NT2/D1 (cell line): ENCODE measurements around the gene UGT1A5.

Experiments
- DNase-seq: peaks from one replicate; pipeline ENCODE4 v3.0.0-alpha.2; 2011; ENCODE audit warnings: low read depth, low spot score
- H3K27me3 ChIP-seq: 2 replicates; pipeline ENCODE4 v1.6.0; 2011; ENCODE audit warnings: mild to moderate bottlenecking; ENCODE audit not compliant: insufficient read length, insufficient read depth
- H3K36me3 ChIP-seq: 2 replicates; pipeline ENCODE4 v1.6.1; 2011; ENCODE audit warnings: mild to moderate bottlenecking, low read length, mixed read lengths; ENCODE audit not compliant: insufficient read depth, insufficient read length
- H3K4me1 ChIP-seq: 2 replicates; pipeline ENCODE4 v1.5.1; 2011; ENCODE audit not compliant: insufficient read depth, insufficient read length
- H3K4me3 ChIP-seq: 2 replicates; pipeline ENCODE4 v1.5.1; 2011; ENCODE audit warnings: low read depth; ENCODE audit not compliant: insufficient read length
- H3K9ac ChIP-seq: 2 replicates; pipeline ENCODE4 v1.6.0; 2011; ENCODE audit warnings: low read depth; ENCODE audit not compliant: insufficient read length
- H3K9me3 ChIP-seq: 2 replicates; pipeline ENCODE4 v1.5.1; 2011; ENCODE audit warnings: mild to moderate bottlenecking, low read length; ENCODE audit not compliant: insufficient read depth
- SUZ12 ChIP-seq: IDR thresholded peaks from 2 replicates; pipeline ENCODE4 v1.6.1; 2011; ENCODE audit not compliant: insufficient read length, insufficient read depth; ENCODE audit errors: extremely low read depth
- YY1 ChIP-seq: IDR thresholded peaks from 2 replicates; pipeline ENCODE4 v1.6.1; 2011; ENCODE audit not compliant: insufficient read length, insufficient read depth
- ZNF274 ChIP-seq: IDR thresholded peaks from 2 replicates; pipeline ENCODE4 v1.6.1; 2011; ENCODE audit warnings: mild to moderate bottlenecking, low read depth, low read length

Gene UGT1A5

DNA sequence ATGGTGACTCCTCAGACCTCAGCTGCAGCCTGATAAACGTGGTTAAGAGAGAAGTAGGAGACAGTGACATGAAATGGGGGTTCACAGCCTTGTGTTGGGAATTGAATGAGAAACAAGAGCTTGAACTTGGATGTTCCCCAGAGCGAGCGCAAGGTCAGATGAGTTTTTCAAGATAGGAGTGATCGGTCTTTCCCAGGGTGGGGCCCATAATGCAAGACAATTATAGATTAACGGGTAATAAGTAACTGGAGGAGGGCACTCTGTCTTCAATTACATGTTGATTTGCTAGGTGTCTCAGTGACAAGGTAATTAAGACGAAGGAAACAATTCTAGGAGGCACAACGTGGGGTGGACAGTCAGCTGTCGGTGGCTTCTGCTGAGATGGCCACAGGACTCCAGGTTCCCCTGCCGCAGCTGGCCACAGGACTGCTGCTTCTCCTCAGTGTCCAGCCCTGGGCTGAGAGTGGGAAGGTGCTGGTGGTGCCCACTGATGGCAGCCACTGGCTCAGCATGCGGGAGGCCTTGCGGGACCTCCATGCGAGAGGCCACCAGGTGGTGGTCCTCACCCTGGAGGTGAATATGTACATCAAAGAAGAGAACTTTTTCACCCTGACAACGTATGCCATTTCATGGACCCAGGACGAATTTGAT is at the start of gene UGT1A5:
Gene UGT1A5, plus strand, starts transcription at position 297 of the 651 bp plus-strand sequence. Its CDS starts 85 bp downstream, at position 382.
- H3K4me3 ChIP-seq: no peak within 1 kb of the TSS
- no peaks in the 10 kb centered on the region for H3K36me3 ChIP-seq
- H3K27me3 ChIP-seq: no peaks in the 10 kb centered on the region
- H3K9me3 ChIP-seq: no peaks in the 10 kb centered on the region
- H3K9ac ChIP-seq: no peak within 1 kb of the TSS
- DNase-seq: no peak
- TF ChIP-seq ZNF274 (no peak), YY1 (no peak), SUZ12 (no peak)
- no peaks in the 10 kb centered on the region for H3K4me1 ChIP-seq

DNA sequence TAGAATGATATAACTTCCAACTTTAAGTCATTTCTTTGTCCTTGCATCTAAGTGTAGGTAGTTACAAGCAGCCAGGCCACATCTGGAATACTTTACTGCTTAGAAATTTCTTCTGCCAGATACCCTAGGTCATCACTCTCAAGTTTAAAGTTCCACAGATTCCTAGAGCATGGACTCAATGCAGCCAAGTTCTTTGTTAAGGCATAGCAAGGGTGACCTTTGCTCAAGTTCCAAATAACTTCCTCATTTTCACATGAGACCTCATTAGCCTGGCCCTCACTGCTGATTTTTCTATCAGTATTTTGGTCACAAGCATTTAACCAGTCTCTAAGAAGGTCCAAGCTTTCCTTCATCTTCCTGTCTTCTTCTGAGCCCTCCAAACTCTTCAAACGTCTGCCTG is 48.8 kb upstream of the UGT1A5 start:
- Histone ChIP-seq H3K36me3 (no peaks in the 10 kb centered on the region), H3K9ac (no peak overlapping the region), H3K9me3 (peaks cover 7% of the 10 kb centered on the region), H3K4me1 (no peaks in the 10 kb centered on the region), H3K27me3 (no peaks in the 10 kb centered on the region), H3K4me3 (no peak overlapping the region)
- TF ChIP-seq ZNF274 (no peak), YY1 (no peak), SUZ12 (no peak)
- no peak for DNase-seq

DNA sequence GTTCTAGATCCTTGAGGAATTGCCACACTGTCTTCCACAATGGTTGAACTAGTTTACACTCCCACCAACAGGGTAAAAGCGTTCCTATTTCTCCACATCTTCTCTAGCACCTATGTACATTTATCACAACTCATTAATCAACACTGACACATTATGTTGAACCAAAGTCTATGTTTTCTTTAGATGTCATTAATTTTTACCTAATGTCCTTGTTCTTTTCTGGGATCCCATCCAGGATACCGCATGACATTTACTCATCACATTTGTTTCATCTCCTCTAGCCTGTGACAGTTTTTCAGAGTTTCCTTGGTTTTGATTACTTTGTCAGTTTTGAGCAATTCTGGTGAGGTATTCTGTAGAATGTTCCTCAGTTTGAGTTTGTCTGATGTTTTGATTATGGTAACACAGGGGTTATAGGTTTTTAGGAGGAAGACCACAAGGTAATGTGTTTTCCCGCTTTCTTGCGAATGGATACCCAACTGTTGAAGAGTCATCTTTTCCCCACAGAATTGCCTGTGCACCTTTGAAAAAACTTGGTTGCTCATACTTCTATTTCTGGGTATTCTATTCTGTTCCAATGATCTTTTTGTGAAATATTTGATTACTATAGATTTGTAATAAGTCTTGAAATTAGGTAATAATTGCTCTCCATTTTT is 44.0 kb upstream of the UGT1A5 start:
- H3K9me3 ChIP-seq: peaks cover 7% of the 10 kb centered on the region
- H3K27me3 ChIP-seq: no peaks in the 10 kb centered on the region
- H3K4me1 ChIP-seq: no peaks in the 10 kb centered on the region
- no peak overlapping the region for H3K9ac ChIP-seq
- no peak for TF ChIP-seq ZNF274
- TF ChIP-seq SUZ12: no peak
- TF ChIP-seq YY1: no peak
- no peaks in the 10 kb centered on the region for H3K36me3 ChIP-seq
- no peak for DNase-seq
- H3K4me3 ChIP-seq: no peak overlapping the region

DNA sequence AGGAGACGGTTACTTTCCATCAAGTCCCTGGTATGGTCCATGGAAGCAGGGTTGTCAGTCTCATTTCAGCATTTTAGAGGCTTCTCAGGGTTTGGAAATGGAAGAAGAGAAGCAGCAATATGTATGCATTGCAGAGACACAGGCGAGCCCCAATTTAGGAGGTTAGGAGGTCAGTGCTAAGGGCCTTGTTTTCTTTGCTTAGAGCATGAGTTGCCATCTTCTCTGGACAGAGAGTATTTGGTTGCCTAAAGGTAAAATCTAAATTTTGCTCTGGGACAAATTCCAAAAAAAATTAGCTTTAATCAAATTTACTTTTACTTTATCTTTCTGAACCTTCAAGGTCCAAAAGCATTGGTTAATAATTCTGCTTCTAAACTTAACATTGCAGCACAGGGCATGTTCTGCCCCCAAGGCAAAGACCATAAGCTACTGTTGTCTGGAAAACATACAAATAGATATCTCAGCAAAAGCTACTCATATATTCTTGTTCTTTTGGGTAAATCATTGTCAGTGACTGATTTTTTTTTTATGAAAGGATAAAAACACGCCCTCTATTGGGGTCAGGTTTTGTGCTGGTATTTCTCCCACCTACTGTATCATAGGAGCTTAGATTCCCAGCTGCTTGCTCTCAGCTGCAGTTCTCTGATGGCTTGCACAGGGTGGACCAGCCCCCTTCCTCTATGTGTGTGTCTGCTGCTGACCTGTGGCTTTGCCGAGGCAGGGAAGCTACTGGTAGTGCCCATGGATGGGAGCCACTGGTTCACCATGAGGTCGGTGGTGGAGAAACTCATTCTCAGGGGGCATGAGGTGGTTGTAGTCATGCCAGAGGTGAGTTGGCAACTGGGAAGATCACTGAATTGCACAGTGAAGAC is 41.2 kb upstream of the UGT1A5 start, which contains the start of gene UGT1A9:
Gene UGT1A9, plus strand, starts transcription at position 609 of the 872 bp plus-strand sequence. Its CDS starts 37 bp downstream, at position 646.
- Histone ChIP-seq H3K9ac (no peak within 1 kb of the TSS), H3K4me1 (no peaks in the 10 kb centered on the region), H3K27me3 (no peaks in the 10 kb centered on the region), H3K9me3 (no peaks in the 10 kb centered on the region), H3K4me3 (no peak within 1 kb of the TSS), H3K36me3 (no peaks in the 10 kb centered on the region)
- no peak for DNase-seq
- TF ChIP-seq ZNF274 (no peak), YY1 (no peak), SUZ12 (no peak)

DNA sequence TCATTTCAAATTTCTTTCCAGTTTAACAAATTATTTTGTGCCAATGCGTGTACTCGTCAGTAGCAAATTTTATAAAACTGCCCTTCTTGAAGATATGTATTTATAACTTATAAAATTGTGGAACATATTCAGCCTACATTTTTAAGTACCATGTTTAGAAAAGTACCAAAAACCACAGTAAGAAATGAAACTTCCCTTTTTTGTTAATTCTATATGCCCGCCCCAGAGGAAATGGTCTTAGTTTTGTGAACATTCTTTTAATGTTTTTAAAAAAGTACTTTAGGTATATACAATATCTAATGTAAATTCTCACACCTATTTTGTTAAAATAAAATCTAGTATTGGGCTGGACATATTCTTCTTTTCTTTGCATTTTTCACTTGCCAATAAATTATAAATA is 39.8 kb upstream of the UGT1A5 start:
- no peak overlapping the region for H3K4me3 ChIP-seq
- H3K9me3 ChIP-seq: no peaks in the 10 kb centered on the region
- H3K4me1 ChIP-seq: no peaks in the 10 kb centered on the region
- no peaks in the 10 kb centered on the region for H3K27me3 ChIP-seq
- no peak for DNase-seq
- no peak overlapping the region for H3K9ac ChIP-seq
- TF ChIP-seq YY1: no peak
- no peak for TF ChIP-seq ZNF274
- no peak for TF ChIP-seq SUZ12
- H3K36me3 ChIP-seq: no peaks in the 10 kb centered on the region

DNA sequence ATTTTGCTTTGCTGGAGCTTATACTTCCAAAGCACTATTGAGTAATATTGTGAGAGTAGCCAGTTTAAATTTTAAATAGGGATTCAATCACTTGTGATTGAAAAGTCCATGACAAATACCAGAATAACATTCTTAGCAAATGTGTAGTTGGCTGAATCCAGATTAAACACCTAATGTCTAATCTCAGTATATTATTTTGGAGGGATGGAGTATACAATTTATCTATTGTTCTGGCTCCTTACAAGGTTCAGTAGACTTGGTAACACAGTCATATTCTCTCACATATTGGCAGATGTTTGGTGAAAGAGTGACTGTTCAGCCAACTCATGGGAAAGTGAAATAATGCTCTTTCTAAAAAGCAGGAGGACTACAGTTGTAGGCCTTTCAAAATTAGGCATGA is 38.8 kb upstream of the UGT1A5 start:
- no peak overlapping the region for H3K4me3 ChIP-seq
- no peaks in the 10 kb centered on the region for H3K27me3 ChIP-seq
- H3K4me1 ChIP-seq: no peaks in the 10 kb centered on the region
- no peaks in the 10 kb centered on the region for H3K9me3 ChIP-seq
- no peak overlapping the region for H3K9ac ChIP-seq
- DNase-seq: no peak
- H3K36me3 ChIP-seq: no peaks in the 10 kb centered on the region
- TF ChIP-seq SUZ12 (no peak), YY1 (no peak), ZNF274 (no peak)

DNA sequence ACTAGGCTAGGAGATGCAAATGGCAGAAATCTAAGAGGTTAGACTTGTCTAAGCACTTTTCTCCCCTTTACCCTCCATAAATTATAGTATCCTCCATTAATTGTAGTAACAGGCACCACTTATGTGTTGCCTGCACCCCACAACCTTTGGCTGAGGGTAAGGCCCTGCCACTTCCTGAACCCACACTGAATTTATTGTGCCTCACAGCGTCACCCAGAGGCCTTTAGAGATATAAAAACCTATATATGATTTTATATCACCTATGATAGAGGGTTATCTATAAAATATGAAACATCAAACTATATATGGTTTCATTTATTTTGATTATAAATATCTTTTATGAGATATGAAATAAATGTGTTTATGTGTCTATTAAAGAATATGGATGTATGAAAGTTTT is 38.4 kb upstream of the UGT1A5 start:
- Histone ChIP-seq H3K27me3 (no peaks in the 10 kb centered on the region), H3K9me3 (no peaks in the 10 kb centered on the region), H3K9ac (no peak overlapping the region), H3K4me1 (no peaks in the 10 kb centered on the region), H3K4me3 (no peak overlapping the region), H3K36me3 (no peaks in the 10 kb centered on the region)
- no peak for DNase-seq
- TF ChIP-seq ZNF274 (no peak), SUZ12 (no peak), YY1 (no peak)
